IMR-90 (cell line): ENCODE data around the gene PCNX2.

ENCODE experiments used
- FOS ChIP-seq: fragments of 150-350 bp; IDR thresholded peaks from 2 replicates; pipeline ENCODE4 v1.6.1; 2016; ENCODE audit warnings: low read depth, low read length
- TF ChIP-seq, protein P1 (sequence below): conservative IDR thresholded peaks from 2 replicates; pipeline ENCODE4 v1.5.1; 2012; ENCODE audit warnings: mild to moderate bottlenecking, low read depth, low read length, improper control_type of control experiment

DNA sequence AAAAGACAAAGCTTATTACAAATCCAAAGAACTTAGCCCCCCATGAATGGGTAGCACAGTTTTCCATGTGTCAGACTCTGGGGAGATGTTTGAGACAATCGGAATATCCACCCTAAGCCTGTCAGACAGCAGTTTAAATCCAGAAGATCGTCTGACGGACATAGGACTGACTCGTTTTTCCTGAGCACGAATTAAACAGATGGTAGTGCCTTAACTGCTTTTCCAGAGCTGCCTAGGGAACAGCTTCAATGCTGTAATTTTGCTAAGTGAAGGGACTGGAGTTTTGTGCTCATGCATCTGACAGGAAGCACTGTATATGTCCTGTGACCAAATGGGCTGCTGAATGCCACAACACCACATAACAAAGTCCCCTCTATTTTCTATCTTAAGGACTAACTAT is 48.6 kb downstream of the PCNX2 start:
- TF ChIP-seq, protein P1, sequence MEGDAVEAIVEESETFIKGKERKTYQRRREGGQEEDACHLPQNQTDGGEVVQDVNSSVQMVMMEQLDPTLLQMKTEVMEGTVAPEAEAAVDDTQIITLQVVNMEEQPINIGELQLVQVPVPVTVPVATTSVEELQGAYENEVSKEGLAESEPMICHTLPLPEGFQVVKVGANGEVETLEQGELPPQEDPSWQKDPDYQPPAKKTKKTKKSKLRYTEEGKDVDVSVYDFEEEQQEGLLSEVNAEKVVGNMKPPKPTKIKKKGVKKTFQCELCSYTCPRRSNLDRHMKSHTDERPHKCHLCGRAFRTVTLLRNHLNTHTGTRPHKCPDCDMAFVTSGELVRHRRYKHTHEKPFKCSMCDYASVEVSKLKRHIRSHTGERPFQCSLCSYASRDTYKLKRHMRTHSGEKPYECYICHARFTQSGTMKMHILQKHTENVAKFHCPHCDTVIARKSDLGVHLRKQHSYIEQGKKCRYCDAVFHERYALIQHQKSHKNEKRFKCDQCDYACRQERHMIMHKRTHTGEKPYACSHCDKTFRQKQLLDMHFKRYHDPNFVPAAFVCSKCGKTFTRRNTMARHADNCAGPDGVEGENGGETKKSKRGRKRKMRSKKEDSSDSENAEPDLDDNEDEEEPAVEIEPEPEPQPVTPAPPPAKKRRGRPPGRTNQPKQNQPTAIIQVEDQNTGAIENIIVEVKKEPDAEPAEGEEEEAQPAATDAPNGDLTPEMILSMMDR, result no peak
- no peak for TF ChIP-seq FOS
